GM19395 (cell line): Measurements from ENCODE around the gene HOXA3.

ENCODE experiments used
- ATAC-seq: cut with Tn5 transposase; IDR thresholded peaks from one replicate; pipeline ENCODE4 v1.9.1; 2021; ENCODE audit warnings: mild to moderate bottlenecking, moderate library complexity; ENCODE audit not compliant: unreplicated experiment

HOXA3 gene

DNA sequence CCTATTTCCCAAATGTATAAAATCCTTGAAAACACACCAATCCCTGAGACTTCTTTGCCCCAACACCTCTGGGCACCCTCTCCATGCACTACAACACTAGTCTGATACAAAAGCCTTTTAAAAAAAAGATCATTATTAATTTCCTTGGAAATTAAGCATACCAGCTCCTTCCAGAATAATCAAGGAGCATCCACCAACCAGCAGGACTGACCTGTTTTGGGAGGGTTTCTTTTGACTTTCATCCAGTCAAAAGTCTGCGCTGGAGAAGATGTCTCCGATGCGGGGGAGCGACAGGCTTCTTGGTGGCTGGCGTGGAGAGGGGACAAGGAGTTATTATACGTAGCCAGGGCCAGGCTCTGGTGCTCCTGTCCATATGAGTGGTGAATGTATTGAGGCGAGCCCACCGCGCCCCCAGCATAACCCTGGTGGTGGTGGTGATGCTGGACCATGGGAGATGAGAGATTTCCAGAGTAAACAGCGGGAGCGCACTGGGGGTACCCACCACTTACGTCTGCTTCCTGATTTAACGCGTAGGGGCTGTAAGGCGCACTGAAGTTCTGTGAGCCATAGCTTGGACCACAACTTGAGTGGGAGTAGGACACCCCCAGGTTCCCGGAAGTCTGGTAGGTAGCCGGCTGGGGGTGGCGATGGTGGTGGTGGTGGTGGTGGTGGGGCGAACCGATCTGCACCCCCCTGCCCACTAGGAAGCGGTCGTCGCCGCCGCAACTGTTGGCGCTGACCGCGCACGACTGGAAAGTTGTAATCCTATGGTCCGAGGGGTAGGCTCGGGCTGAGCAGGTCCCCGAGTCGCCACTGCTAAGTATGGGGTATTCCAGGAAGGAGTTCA, 57.1 kb downstream of the HOXA3 start:
- ATAC-seq, result peak; percentile 11

- no peak for ATAC-seq
Observed at GRCh38 chr7:27094304-27095049, 57.9 kb downstream of the HOXA3 start.

DNA sequence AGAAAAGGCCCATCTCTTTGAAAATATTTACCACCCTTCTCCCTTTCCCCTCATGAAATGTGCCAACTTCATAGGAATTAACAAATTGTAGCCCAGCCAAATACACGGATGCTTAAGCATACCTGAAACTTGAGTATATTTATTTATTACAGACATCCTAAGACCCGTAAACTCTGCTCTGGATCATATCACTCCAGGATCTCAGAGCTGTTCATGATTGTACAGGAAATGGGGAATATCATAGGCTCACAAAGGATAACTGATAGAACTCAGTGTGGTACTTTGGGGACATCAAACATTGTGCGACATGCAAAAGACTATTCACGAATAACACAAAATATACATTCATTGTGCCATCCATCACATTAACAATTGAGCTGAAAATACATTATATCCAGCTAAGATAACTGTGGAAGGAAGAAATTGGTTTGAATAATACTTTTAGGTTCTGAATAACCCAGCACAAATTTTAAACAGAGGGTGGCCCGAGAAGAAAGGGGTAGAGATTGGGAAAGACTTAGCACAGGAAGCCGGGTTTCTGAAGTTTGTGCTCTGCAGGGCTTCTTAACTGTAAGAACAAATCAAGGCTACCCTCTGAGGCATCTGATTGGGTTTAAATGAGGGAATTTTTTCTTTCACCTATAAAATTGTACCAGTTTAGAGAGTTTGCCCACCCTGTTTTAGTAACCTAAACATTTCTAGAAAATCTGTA, 59.0 kb downstream of the HOXA3 start:
- ATAC-seq, result no peak

- no peak for ATAC-seq
Observed at GRCh38 chr7:27092819-27093110, 59.6 kb downstream of the HOXA3 start.

- no peak for ATAC-seq
Observed at GRCh38 chr7:27091941-27092818, 60.2 kb downstream of the HOXA3 start.

DNA sequence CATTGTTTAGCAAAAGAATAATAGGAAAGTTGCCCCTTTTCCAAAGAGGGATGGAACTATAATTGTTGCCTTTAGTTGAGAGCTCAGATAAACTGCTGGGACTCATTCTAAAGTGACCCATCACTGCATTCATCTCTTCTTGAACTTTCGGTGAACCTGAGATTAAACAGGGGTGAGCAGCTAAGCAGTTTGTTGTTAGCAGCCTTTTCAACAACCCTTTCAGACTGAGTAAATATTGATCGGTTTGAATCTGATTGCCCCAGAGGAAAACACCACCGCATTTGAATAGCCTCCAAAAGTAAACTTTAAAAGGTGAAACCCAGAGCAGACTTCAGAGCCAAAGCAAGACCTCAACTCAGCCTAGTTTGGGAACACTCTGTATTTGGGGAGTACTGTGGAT, 61.3 kb downstream of the HOXA3 start:
- no peak for ATAC-seq

- no peak for ATAC-seq
Observed at GRCh38 chr7:27088002-27088922, 64.1 kb downstream of the HOXA3 start.

GRCh38 chr7:27083646-27084045, 68.7 kb downstream of the HOXA3 start:
- no peak for ATAC-seq

GRCh38 chr7:27082171-27082570, 70.2 kb downstream of the HOXA3 start:
- no peak for ATAC-seq

DNA sequence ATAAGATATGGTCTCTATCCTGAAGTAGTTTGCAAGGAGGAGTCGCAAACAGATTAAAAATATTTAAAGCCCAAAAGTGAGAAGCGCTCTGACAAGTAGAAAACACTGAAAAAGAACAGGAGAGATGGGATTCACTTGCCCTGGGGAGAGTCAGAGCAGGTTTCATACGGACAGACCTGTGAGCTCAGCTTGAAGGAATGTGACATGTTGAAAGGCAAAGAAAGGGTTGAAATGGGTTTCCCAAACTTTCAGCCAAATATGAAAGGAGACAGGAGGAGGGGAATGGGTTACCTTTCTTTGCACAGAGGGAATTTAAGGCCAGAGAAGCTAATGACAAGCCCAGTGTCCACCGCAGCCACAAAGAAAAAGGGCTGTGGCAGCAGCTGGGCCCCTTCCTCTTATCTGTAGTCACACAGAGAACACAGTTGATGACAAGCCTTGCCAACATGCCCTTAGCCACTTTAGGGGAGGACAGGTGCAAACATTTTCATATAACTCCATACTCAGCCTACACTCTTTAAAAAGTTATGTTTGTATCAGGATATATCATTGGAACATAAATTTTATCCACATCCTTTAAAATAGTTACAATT, 71.4 kb downstream of the HOXA3 start:
- ATAC-seq, result no peak

GRCh38 chr7:27079234-27079975, 73.0 kb downstream of the HOXA3 start:
- ATAC-seq, result peak; percentile 60

DNA sequence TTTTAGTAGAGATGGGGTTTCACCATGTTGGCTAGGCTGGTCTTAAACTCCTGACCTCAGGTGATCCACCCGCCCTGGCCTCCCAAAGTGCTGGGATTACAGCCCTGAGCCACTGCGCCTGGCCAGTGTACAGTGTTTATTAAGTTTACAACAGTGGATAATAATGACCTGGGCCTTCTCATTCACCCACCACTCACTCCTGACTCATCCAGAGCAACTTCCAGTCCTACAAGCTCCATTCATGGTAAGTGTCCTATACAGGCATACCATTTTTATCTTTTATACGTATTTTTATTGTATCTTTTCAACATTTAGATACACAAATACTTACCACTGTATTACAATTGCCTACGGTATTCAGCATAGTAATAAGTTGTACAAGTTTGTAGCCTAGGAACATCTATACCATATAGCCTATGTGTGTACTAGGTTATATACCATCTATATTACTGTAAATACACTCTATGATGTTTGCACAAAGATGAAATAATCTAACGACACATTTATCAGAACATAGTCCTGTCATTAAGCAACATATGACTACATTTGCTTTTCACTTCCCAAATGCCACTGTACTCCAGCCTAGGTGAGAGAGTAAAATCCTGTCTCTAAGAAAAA, 73.7 kb downstream of the HOXA3 start:
- ATAC-seq, result no peak

DNA sequence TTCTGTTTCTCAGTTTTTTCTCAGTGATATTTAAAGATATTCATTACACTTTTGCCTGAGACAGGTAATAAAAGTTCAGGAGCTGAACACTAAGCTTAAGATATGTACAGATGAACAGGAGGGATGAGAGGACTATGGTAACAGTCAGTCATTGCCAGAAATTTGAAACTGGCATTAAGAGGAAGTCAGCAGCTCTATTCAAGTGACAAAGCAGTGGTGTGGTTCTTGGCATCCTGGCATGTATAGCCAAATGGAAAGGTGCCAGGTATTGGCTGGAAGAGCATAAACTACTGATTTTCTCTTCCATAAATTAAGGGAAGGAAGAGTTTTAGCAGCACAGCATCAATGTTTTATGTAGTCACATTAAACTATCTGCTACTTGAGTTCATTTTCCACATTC, 79.3 kb downstream of the HOXA3 start:
- no peak for ATAC-seq

- no peak for ATAC-seq
Observed at GRCh38 chr7:27071622-27072390, 80.6 kb downstream of the HOXA3 start.

DNA sequence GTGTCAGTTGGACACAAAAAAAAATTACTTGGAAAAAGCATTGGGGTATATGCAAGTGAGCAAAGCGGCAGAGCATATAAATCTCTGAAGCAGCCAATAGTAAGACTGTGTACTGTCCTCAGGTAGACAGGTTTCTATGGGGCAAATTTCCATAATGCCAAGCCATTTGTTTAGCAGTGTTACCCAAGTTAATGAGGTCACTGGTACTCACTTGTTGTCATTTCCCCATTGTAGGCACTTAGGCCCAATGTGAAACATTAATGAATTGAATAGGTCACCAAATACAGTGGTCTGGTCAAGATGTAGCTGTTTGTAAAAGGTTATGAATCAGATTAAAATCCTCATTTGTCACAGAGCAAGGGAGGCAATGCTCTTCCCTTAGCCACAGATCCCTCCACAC, 84.1 kb downstream of the HOXA3 start:
- no peak for ATAC-seq

DNA sequence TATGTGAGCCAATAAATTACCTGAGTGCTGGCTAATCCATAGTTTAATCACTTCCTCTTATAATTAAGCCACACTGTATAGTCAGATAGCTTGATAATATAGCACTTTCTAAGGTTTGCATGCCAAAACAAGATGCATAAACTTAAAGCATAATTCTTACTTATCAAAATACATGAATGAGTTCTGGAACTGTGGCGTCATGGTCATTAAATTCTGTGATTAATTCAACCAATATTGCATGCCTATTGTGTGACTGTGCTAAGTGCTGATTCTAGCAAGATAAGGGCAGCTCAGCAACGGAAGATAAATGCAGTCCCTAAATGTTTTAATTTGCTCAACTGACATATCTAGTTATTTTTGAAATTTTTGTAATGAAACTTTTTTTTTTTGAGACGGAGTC, 86.2 kb downstream of the HOXA3 start:
- ATAC-seq, result no peak

GRCh38 chr7:27065709-27066108, 86.7 kb downstream of the HOXA3 start:
- no peak for ATAC-seq

DNA sequence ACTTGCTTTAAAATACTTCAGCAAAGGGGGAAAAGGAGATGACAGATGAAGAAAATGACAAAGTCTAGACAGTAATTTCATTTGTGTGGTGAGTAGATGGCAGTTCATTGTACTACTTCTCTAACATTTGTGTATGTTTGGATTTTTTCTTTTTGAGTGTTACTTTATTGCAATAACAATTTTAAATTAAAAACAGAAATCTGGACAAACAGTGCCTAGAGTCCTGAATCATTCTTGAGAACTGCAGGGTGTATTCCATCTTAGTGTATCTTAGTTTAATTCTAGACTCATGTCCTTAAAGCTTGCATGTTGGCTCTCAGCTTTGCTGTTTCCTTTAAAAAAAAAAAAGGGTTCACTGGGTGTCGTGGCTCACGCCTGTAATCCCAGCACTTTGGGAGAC, 87.7 kb downstream of the HOXA3 start:
- ATAC-seq, result no peak
